HEK293 (cell line): ENCODE data around the gene RCOR1.

Experiments used
- CTCF ChIA-PET: fragments of 350-600 bp; formaldehyde crosslinking; extraction: SDS; loops from one replicate; lab custom pipeline; 2021; ENCODE audit warnings: antibody characterized with exemption; lab: Yijun Ruan, JAX
- POLR2A ChIA-PET: fragments of 300-600 bp; formaldehyde crosslinking; extraction: SDS; loops from one replicate; lab custom pipeline; 2020; ENCODE audit warnings: antibody characterized with exemption, inconsistent platforms; lab: Yijun Ruan, JAX
- H3K27ac ChIP-seq: fragments of 200-500 bp; sonication (Bioruptor generic); 2 replicates; pipeline ENCODE4 v1.5.1; 2014; ENCODE audit warnings: low read depth, low read length, control low read depth, inconsistent platforms; ENCODE audit errors: extremely low read depth
- H3K36me3 ChIP-seq, 2 experiments: fragments of 200-500 bp in 1 of 2; sonication (Bioruptor generic) in 1 of 2; 1 replicate in 1 of 2; 2 replicates in 1 of 2; pipeline ENCODE4 v1.5.1; 2014 to 2017; ENCODE audit warnings: inconsistent platforms in 2 of 2, low read length in 2 of 2; ENCODE audit not compliant: control insufficient read depth in 2 of 2, insufficient read depth in 1 of 2
- H3K4me1 ChIP-seq: fragments of 200-500 bp; sonication (Bioruptor generic); 2 replicates; pipeline ENCODE4 v1.5.1; 2014; ENCODE audit warnings: mild to moderate bottlenecking, low read length, inconsistent platforms; ENCODE audit not compliant: control insufficient read depth, insufficient read depth
- H3K4me3 ChIP-seq: 2 replicates; pipeline ENCODE4 v1.5.1; 2011; ENCODE audit warnings: low read depth, mild to moderate bottlenecking, control low read depth, low read length, moderate library complexity
- H3K9me3 ChIP-seq: fragments of 200-500 bp; sonication (Bioruptor generic); 2 replicates; pipeline ENCODE4 v1.5.1; 2014; ENCODE audit warnings: low read depth, low read length, inconsistent platforms; ENCODE audit not compliant: control insufficient read depth, insufficient read depth
- GLIS1 ChIP-seq: fragments of 450-650 bp; formaldehyde crosslinking; IDR thresholded peaks from 2 replicates; pipeline ENCODE4 v1.5.1; 2016; ENCODE audit warnings: missing biosample characterization, missing genetic modification characterization
- GLIS2 ChIP-seq: fragments of 450-650 bp; formaldehyde crosslinking; IDR thresholded peaks from 2 replicates; pipeline ENCODE4 v1.5.1; 2016; ENCODE audit warnings: missing biosample characterization, missing genetic modification characterization
- HOXC10 ChIP-seq: sonication (generic); formaldehyde crosslinking; IDR thresholded peaks from 2 replicates; pipeline ENCODE4 v1.8.1; 2023; ENCODE audit warnings: mild to moderate bottlenecking, missing genetic modification reagents
- OSR2 ChIP-seq: fragments of 450-650 bp; formaldehyde crosslinking; IDR thresholded peaks from 2 replicates; pipeline ENCODE4 v1.5.1; 2016; ENCODE audit warnings: missing biosample characterization, missing genetic modification characterization
- SP3 ChIP-seq: fragments of 450-650 bp; formaldehyde crosslinking; IDR thresholded peaks from 2 replicates; pipeline ENCODE4 v1.5.1; 2016; ENCODE audit warnings: missing biosample characterization, missing genetic modification characterization
- ZBTB1 ChIP-seq: fragments of 450-650 bp; formaldehyde crosslinking; IDR thresholded peaks from 2 replicates; pipeline ENCODE4 v1.5.1; 2016; ENCODE audit warnings: missing biosample characterization, missing genetic modification characterization
- ZFP69B ChIP-seq: fragments of 450-650 bp; formaldehyde crosslinking; IDR thresholded peaks from 2 replicates; pipeline ENCODE4 v1.5.1; 2016; ENCODE audit warnings: missing biosample characterization, missing genetic modification characterization
- ZIC2 ChIP-seq: fragments of 450-650 bp; formaldehyde crosslinking; IDR thresholded peaks from 2 replicates; pipeline ENCODE4 v1.5.1; 2016; ENCODE audit warnings: missing biosample characterization, missing genetic modification characterization
- ZNF140 ChIP-seq: fragments of 450-650 bp; formaldehyde crosslinking; IDR thresholded peaks from 2 replicates; pipeline ENCODE4 v1.5.1; 2016; ENCODE audit warnings: missing biosample characterization, missing genetic modification characterization
- ZNF175 ChIP-seq: fragments of 450-650 bp; formaldehyde crosslinking; IDR thresholded peaks from 2 replicates; pipeline ENCODE4 v1.5.1; 2016; ENCODE audit warnings: missing biosample characterization, missing genetic modification characterization
- ZNF239 ChIP-seq: fragments of 450-650 bp; formaldehyde crosslinking; IDR thresholded peaks from 2 replicates; pipeline ENCODE4 v1.5.1; 2016; ENCODE audit warnings: missing biosample characterization, missing genetic modification characterization
- ZNF530 ChIP-seq: fragments of 450-650 bp; formaldehyde crosslinking; IDR thresholded peaks from 2 replicates; pipeline ENCODE4 v1.5.1; 2016; ENCODE audit warnings: low read depth, missing biosample characterization, missing genetic modification characterization
- ZNF596 ChIP-seq: fragments of 450-650 bp; IDR thresholded peaks from 2 replicates; pipeline ENCODE4 v1.5.0; 2018; ENCODE audit warnings: missing biosample characterization, mild to moderate bottlenecking, missing genetic modification characterization, moderate library complexity
- ZNF600 ChIP-seq: fragments of 450-650 bp; formaldehyde crosslinking; IDR thresholded peaks from 2 replicates; pipeline ENCODE4 v1.5.1; 2016; ENCODE audit warnings: missing biosample characterization, missing genetic modification characterization
- ZNF792 ChIP-seq: fragments of 450-650 bp; formaldehyde crosslinking; IDR thresholded peaks from 2 replicates; pipeline ENCODE4 v1.5.1; 2016; ENCODE audit warnings: missing biosample characterization, missing genetic modification characterization
- TF ChIP-seq, protein P1 (sequence below): fragments of 450-650 bp; formaldehyde crosslinking; IDR thresholded peaks from 2 replicates; pipeline ENCODE4 v1.5.1; 2016; ENCODE audit warnings: missing biosample characterization, missing genetic modification characterization
- TF ChIP-seq, protein P2 (sequence below): fragments of 450-650 bp; formaldehyde crosslinking; IDR thresholded peaks from 2 replicates; pipeline ENCODE4 v1.5.0; 2017; ENCODE audit warnings: missing biosample characterization, missing genetic modification characterization, borderline replicate concordance
- TF ChIP-seq, protein P3 (sequence below): fragments of 450-650 bp; formaldehyde crosslinking; IDR thresholded peaks from 2 replicates; pipeline ENCODE4 v1.5.1; 2016; ENCODE audit warnings: missing biosample characterization, missing genetic modification characterization

Gene RCOR1

DNA sequence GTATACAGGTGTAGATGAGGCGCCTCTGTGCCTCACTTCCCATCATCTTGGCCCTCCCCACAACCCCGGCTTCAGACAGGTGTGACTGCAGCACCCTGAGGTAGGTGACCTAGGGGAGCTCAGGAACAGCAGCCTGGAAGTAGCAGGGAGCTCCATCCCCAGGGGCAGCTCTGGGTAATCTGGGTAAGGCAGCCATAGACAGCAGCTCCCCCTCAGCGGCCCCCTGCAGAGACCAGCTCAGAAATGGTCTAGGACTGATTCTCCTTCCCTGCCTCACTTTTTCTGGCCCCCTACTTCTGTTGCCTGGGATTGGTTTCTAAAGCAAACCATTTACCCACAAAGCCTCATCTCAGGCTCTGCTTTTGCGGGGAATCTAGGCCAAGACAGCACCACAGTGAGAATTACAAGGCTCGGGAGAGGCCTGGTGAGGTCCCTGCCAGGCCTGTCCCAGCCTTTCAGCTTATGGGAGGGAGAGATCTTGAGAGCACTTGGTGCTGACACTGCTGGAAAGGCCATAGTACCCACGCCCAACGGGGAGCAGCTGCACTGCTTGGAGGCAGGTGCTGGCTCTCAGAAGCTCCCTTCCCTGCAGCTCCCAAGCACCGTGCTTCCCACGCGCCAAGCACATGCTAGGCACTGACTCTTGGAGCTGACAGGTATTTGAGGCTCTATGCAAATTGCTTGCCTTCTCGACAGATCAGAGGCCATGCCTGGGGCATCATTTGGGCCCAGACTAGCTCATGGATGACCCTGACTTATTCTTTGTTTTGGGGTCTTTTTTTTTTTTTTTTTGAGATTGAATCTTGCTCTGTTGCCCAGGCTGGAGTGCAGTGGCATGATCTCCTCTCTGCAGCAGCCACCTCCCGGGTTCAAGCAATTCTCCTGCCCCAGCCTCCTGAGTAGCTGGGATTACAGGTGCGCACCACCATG, 139.7 kb downstream of the RCOR1 start:
- Histone ChIP-seq H3K36me3 (peaks cover 0 to 28% of the 10 kb centered on the region in 2 experiments; a peak in 1 of 3 replicates), H3K4me1 (no peaks in the 10 kb centered on the region), H3K4me3 (no peak overlapping the region), H3K27ac (no peak overlapping the region), H3K9me3 (no peaks in the 10 kb centered on the region)
- no peak for TF ChIP-seq OSR2 (tag by site-specific recombination)
- no peak for TF ChIP-seq ZNF140 (tag by site-specific recombination)
- no peak for TF ChIP-seq ZBTB1
- no peak for TF ChIP-seq SP3 (tag by site-specific recombination)
- TF ChIP-seq GLIS1 (tag by site-specific recombination), result peak; percentile 50; the same call in 1 of the 2 replicates
- no peak for TF ChIP-seq ZNF792
- TF ChIP-seq ZIC2 (tag by site-specific recombination), result 0 out of 2 replicates have a peak, but pooled peaks have one; percentile 8
- TF ChIP-seq, protein P1, sequence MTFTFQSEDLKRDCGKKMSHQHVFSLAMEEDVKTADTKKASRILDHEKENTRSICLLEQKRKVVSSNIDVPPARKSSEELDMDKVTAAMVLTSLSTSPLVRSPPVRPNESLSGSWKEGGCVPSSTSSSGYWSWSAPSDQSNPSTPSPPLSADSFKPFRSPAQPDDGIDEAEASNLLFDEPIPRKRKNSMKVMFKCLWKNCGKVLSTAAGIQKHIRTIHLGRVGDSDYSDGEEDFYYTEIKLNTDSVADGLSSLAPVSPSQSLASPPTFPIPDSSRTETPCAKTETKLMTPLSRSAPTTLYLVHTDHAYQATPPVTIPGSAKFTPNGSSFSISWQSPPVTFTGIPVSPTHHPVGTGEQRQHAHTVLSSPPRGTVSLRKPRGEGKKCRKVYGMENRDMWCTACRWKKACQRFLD (tag by site-specific recombination), result no peak
- TF ChIP-seq ZNF600 (tag by site-specific recombination), result peak; percentile 52; the same call in 1 of the 2 replicates
- TF ChIP-seq ZNF239 (tag by site-specific recombination), result no peak
- no peak for TF ChIP-seq ZNF175 (tag by site-specific recombination)
- TF ChIP-seq ZFP69B (tag by site-specific recombination), result no peak
- POLR2A ChIA-PET, result no interaction called here
- CTCF ChIA-PET, result interaction anchor here (0.6 to 1.4 kb wide), 4 partner anchors 37 to 234 kb away, joined by 3 to 4 read pairs (median 3); no protein-coding TSS in a partner anchor

DNA sequence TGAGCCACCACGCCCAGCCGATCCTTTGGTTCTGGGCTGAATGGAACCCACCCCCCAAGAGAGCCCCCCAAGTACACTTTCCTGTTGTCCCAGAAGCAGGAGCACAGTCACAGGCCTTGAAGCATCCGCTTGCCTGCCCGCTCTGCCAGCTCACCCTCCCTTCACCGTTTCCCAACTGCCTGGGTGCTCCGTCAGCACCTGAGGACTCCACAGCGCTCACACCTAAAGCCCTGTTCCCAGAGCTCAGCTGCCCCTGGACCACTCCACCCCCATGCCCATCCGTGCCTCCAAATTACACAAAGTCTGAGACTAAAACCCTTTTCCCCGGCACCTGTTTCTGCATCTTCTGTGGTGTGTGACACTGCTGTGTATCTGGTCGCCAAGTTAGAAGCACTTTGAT, 140.5 kb downstream of the RCOR1 start:
- ChIA-PET POLR2A (no interaction called here), CTCF (interaction anchor here (1.3 kb wide), 1 partner anchor 39 kb away, joined by 3 read pairs; no protein-coding TSS in a partner anchor)
- Histone ChIP-seq H3K9me3 (no peaks in the 10 kb centered on the region), H3K4me3 (no peak overlapping the region), H3K36me3 (peaks cover 0 to 24% of the 10 kb centered on the region in 2 experiments; a peak in 1 of 3 replicates), H3K4me1 (no peaks in the 10 kb centered on the region), H3K27ac (no peak overlapping the region)
- TF ChIP-seq ZBTB1, result no peak
- no peak for TF ChIP-seq ZNF596 (tag by site-specific recombination)
- TF ChIP-seq, protein P2, sequence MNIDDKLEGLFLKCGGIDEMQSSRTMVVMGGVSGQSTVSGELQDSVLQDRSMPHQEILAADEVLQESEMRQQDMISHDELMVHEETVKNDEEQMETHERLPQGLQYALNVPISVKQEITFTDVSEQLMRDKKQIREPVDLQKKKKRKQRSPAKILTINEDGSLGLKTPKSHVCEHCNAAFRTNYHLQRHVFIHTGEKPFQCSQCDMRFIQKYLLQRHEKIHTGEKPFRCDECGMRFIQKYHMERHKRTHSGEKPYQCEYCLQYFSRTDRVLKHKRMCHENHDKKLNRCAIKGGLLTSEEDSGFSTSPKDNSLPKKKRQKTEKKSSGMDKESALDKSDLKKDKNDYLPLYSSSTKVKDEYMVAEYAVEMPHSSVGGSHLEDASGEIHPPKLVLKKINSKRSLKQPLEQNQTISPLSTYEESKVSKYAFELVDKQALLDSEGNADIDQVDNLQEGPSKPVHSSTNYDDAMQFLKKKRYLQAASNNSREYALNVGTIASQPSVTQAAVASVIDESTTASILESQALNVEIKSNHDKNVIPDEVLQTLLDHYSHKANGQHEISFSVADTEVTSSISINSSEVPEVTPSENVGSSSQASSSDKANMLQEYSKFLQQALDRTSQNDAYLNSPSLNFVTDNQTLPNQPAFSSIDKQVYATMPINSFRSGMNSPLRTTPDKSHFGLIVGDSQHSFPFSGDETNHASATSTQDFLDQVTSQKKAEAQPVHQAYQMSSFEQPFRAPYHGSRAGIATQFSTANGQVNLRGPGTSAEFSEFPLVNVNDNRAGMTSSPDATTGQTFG, result no peak
- no peak for TF ChIP-seq ZNF530
- TF ChIP-seq, protein P3, sequence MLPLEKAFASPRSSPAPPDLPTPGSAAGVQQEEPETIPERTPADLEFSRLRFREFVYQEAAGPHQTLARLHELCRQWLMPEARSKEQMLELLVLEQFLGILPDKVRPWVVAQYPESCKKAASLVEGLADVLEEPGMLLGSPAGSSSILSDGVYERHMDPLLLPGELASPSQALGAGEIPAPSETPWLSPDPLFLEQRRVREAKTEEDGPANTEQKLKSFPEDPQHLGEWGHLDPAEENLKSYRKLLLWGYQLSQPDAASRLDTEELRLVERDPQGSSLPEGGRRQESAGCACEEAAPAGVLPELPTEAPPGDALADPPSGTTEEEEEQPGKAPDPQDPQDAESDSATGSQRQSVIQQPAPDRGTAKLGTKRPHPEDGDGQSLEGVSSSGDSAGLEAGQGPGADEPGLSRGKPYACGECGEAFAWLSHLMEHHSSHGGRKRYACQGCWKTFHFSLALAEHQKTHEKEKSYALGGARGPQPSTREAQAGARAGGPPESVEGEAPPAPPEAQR (tag by site-specific recombination), result no peak

DNA sequence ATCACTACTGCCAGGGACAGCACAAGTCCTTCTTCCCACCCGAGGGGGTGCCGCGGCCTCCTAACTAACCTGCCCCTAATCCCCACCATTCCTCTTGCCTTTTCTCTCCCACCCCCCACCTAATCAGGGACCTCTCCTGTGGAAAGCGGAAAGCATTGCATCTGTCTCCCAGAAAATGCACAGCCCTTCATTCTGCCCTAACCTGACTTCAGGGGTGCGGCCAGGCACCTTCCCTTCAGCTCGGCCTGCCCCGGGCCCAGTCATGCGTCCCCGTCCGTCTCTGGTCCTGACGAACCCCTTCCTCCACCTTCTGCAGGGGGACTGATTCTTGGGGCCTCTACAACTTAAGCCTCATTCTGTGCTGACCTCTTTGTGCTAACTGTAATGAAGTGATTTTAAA, 140.9 kb downstream of the RCOR1 start:
- CTCF ChIA-PET, result no interaction called here
- POLR2A ChIA-PET, result no interaction called here
- TF ChIP-seq HOXC10 (CRISPR knock-in tag) (no peak), GLIS2 (tag by site-specific recombination) (no peak)
- Histone ChIP-seq H3K4me3 (no peak overlapping the region), H3K9me3 (no peaks in the 10 kb centered on the region), H3K4me1 (no peaks in the 10 kb centered on the region), H3K36me3 (peaks cover 0 to 24% of the 10 kb centered on the region in 2 experiments; a peak in 1 of 3 replicates), H3K27ac (no peak overlapping the region)
